ENCODE measurements around the gene KIAA0825. TPM values are rescaled to one million over a fixed set of nuclear protein-coding genes. Genes with fewer than 3 reads are reported as not detected.
A peak's percentile ranks its signal among the peaks of the same experiment; 100 is the strongest.

The KIAA0825 gene
- total RNA-seq, 1 experiment from 2014 or later: 1.3 TPM

DNA sequence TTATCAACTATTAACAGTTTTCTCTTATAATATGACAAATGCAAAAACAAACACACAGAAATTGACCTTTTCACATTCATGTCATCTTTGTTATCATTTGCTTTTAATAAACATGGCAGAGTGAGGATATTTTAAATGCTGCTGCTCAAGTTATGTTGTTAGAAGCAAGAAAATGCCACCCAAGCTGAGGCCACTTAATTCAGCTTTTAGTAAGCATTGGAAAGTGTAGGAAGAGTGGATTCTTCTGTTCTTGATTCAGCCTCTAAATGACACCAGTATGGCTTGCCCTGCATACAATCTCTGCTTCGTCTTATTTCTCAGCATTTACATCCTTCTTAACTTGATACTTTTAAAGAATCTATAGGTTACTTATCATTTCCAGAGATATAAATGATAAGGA is 456.6 kb downstream of the KIAA0825 start:
- DNase-seq (ENCODE audit: low spot score) (no peak), ATAC-seq (no peak)
- Mint-ChIP-seq H3K36me3 (0 out of 2 replicates have a peak, but pooled peaks cover 3% of the 10 kb centered on the region), H3K27me3 (ENCODE audit: low read depth) (no peaks in the 10 kb centered on the region), H3K4me3 (no peak overlapping the region), H3K4me1 (peaks cover 13% of the 10 kb centered on the region), H3K27ac (no peak overlapping the region), H3K9me3 (peaks cover 4% of the 10 kb centered on the region; the same call in 1 of the 2 replicates)
- CTCF ChIA-PET: no interaction called here
- TF ChIP-seq ZNF263 (CRISPR knock-in tag; IDR thresholded peaks at IDR 0.05; ENCODE audit: low read depth) (no peak), TP53 (CRISPR knock-in tag; IDR thresholded peaks at IDR 0.05) (no peak), ELF4 (CRISPR knock-in tag; IDR thresholded peaks at IDR 0.05; ENCODE audit: low read depth) (no peak), FOXK1 (CRISPR knock-in tag; IDR thresholded peaks at IDR 0.05) (no peak), ATF1 (CRISPR knock-in tag; IDR thresholded peaks at IDR 0.05) (no peak), NFE2L1 (CRISPR knock-in tag; IDR thresholded peaks at IDR 0.05) (no peak), ESRRA (CRISPR knock-in tag; IDR thresholded peaks at IDR 0.05; ENCODE audit: borderline replicate concordance) (no peak), FOXJ3 (CRISPR knock-in tag; IDR thresholded peaks at IDR 0.05; ENCODE audit: borderline replicate concordance) (no peak), GRHL2 (CRISPR knock-in tag; IDR thresholded peaks at IDR 0.05; ENCODE audit: insufficient replicate concordance, severe bottlenecking) (no peak)
- TF ChIP-seq, protein P1, sequence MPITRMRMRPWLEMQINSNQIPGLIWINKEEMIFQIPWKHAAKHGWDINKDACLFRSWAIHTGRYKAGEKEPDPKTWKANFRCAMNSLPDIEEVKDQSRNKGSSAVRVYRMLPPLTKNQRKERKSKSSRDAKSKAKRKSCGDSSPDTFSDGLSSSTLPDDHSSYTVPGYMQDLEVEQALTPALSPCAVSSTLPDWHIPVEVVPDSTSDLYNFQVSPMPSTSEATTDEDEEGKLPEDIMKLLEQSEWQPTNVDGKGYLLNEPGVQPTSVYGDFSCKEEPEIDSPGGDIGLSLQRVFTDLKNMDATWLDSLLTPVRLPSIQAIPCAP (CRISPR knock-in tag; IDR thresholded peaks at IDR 0.05): no peak
- TF ChIP-seq, protein P2, sequence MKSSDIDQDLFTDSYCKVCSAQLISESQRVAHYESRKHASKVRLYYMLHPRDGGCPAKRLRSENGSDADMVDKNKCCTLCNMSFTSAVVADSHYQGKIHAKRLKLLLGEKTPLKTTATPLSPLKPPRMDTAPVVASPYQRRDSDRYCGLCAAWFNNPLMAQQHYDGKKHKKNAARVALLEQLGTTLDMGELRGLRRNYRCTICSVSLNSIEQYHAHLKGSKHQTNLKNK (CRISPR knock-in tag; IDR thresholded peaks at IDR 0.05): no peak
- TF ChIP-seq, protein P3, sequence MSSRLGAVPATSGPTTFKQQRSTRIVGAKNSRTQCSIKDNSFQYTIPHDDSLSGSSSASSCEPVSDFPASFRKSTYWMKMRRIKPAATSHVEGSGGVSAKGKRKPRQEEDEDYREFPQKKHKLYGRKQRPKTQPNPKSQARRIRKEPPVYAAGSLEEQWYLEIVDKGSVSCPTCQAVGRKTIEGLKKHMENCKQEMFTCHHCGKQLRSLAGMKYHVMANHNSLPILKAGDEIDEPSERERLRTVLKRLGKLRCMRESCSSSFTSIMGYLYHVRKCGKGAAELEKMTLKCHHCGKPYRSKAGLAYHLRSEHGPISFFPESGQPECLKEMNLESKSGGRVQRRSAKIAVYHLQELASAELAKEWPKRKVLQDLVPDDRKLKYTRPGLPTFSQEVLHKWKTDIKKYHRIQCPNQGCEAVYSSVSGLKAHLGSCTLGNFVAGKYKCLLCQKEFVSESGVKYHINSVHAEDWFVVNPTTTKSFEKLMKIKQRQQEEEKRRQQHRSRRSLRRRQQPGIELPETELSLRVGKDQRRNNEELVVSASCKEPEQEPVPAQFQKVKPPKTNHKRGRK (CRISPR knock-in tag; IDR thresholded peaks at IDR 0.05; ENCODE audit: borderline replicate concordance): no peak
- POLR2A ChIA-PET: no interaction called here

DNA sequence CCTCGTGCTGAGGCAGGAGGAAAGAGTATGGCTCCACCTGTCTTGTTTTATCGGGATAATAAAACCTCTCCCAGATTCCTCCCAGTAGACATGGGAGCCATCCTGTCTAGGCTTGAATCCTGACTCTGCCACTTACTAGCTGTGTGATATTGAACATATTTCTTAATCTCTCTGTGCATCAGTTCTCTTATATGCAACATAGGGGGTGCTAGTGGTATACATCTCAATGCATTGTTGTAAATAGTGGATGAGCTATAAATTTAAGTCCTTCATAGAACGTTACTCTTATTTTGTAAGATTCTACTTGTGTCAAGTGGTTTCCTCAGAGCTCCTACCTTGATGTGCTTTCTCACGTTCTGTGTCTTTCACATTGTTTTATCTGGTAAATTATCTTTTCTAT is 459.3 kb downstream of the KIAA0825 start:
- POLR2A ChIA-PET: no interaction called here
- Mint-ChIP-seq H3K4me3 (no peak overlapping the region), H3K4me1 (peaks cover 13% of the 10 kb centered on the region), H3K36me3 (0 out of 2 replicates have a peak, but pooled peaks cover 3% of the 10 kb centered on the region), H3K27ac (no peak overlapping the region), H3K9me3 (peaks cover 3% of the 10 kb centered on the region; the same call in 1 of the 2 replicates), H3K27me3 (ENCODE audit: low read depth) (no peaks in the 10 kb centered on the region)
- ATAC-seq (peak; percentile 64), DNase-seq (ENCODE audit: low spot score) (no peak)
- TF ChIP-seq NFATC4 (CRISPR knock-in tag; IDR thresholded peaks at IDR 0.05) (no peak), TEAD4 (CRISPR knock-in tag; IDR thresholded peaks at IDR 0.05) (no peak), IRF2 (CRISPR knock-in tag; IDR thresholded peaks at IDR 0.05; ENCODE audit: borderline replicate concordance, low read depth) (no peak), NR3C1 (CRISPR knock-in tag; conservative IDR thresholded peaks at IDR 0.05; ENCODE audit: low read depth) (no peak), CBFB (CRISPR knock-in tag; IDR thresholded peaks at IDR 0.05; ENCODE audit: low read depth) (no peak), RORB (CRISPR knock-in tag; IDR thresholded peaks at IDR 0.05) (no peak), GTF2I (CRISPR knock-in tag; conservative IDR thresholded peaks at IDR 0.05) (no peak), OVOL2 (CRISPR knock-in tag; IDR thresholded peaks at IDR 0.05; ENCODE audit: borderline replicate concordance) (no peak), SP1 (CRISPR knock-in tag; conservative IDR thresholded peaks at IDR 0.05) (no peak), MXD4 (CRISPR knock-in tag; IDR thresholded peaks at IDR 0.05; ENCODE audit: borderline replicate concordance) (no peak), TCF7 (CRISPR knock-in tag; IDR thresholded peaks at IDR 0.05; ENCODE audit: low read depth) (no peak)
- TF ChIP-seq, protein P4, sequence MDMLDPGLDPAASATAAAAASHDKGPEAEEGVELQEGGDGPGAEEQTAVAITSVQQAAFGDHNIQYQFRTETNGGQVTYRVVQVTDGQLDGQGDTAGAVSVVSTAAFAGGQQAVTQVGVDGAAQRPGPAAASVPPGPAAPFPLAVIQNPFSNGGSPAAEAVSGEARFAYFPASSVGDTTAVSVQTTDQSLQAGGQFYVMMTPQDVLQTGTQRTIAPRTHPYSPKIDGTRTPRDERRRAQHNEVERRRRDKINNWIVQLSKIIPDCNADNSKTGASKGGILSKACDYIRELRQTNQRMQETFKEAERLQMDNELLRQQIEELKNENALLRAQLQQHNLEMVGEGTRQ (CRISPR knock-in tag; IDR thresholded peaks at IDR 0.05): no peak
- TF ChIP-seq, protein P5, sequence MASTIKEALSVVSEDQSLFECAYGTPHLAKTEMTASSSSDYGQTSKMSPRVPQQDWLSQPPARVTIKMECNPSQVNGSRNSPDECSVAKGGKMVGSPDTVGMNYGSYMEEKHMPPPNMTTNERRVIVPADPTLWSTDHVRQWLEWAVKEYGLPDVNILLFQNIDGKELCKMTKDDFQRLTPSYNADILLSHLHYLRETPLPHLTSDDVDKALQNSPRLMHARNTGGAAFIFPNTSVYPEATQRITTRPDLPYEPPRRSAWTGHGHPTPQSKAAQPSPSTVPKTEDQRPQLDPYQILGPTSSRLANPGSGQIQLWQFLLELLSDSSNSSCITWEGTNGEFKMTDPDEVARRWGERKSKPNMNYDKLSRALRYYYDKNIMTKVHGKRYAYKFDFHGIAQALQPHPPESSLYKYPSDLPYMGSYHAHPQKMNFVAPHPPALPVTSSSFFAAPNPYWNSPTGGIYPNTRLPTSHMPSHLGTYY (CRISPR knock-in tag; IDR thresholded peaks at IDR 0.05): no peak
- TF ChIP-seq, protein P6, sequence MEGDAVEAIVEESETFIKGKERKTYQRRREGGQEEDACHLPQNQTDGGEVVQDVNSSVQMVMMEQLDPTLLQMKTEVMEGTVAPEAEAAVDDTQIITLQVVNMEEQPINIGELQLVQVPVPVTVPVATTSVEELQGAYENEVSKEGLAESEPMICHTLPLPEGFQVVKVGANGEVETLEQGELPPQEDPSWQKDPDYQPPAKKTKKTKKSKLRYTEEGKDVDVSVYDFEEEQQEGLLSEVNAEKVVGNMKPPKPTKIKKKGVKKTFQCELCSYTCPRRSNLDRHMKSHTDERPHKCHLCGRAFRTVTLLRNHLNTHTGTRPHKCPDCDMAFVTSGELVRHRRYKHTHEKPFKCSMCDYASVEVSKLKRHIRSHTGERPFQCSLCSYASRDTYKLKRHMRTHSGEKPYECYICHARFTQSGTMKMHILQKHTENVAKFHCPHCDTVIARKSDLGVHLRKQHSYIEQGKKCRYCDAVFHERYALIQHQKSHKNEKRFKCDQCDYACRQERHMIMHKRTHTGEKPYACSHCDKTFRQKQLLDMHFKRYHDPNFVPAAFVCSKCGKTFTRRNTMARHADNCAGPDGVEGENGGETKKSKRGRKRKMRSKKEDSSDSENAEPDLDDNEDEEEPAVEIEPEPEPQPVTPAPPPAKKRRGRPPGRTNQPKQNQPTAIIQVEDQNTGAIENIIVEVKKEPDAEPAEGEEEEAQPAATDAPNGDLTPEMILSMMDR (IDR thresholded peaks at IDR 0.05): no peak
- TF ChIP-seq, protein P7, sequence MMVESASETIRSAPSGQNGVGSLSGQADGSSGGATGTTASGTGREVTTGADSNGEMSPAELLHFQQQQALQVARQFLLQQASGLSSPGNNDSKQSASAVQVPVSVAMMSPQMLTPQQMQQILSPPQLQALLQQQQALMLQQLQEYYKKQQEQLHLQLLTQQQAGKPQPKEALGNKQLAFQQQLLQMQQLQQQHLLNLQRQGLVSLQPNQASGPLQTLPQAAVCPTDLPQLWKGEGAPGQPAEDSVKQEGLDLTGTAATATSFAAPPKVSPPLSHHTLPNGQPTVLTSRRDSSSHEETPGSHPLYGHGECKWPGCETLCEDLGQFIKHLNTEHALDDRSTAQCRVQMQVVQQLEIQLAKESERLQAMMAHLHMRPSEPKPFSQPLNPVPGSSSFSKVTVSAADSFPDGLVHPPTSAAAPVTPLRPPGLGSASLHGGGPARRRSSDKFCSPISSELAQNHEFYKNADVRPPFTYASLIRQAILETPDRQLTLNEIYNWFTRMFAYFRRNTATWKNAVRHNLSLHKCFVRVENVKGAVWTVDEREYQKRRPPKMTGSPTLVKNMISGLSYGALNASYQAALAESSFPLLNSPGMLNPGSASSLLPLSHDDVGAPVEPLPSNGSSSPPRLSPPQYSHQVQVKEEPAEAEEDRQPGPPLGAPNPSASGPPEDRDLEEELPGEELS (CRISPR knock-in tag; IDR thresholded peaks at IDR 0.05): no peak
- CTCF ChIA-PET: interaction anchor here (0.5 to 1.5 kb wide), 5 partner anchors 218 to 534 kb away, joined by 3 to 4 read pairs (median 3); no protein-coding TSS in a partner anchor
